GM08714 (cell line): ENCODE results near the gene LARGE1.

Experiments
- H3K4me3 ChIP-seq: fragments of 200-500 bp; sonication (Bioruptor generic); 2 replicates; pipeline ENCODE4 v1.5.1; 2014; ENCODE audit warnings: mild to moderate bottlenecking, low read length, inconsistent platforms
- ZNF274 ChIP-seq: IDR thresholded peaks from 2 replicates; pipeline ENCODE4 v1.6.1; 2012; ENCODE audit warnings: mild to moderate bottlenecking, low read depth, low read length

LARGE1 gene

GRCh38 chr22:33539902-33540751 is 380.1 kb downstream of the LARGE1 start:
- no peak overlapping the region for H3K4me3 ChIP-seq
- no peak for TF ChIP-seq ZNF274

GRCh38 chr22:33539202-33539901 is 380.9 kb downstream of the LARGE1 start:
- H3K4me3 ChIP-seq: no peak overlapping the region
- no peak for TF ChIP-seq ZNF274

GRCh38 chr22:33538277-33538885 is 381.9 kb downstream of the LARGE1 start:
- H3K4me3 ChIP-seq: no peak overlapping the region
- no peak for TF ChIP-seq ZNF274

GRCh38 chr22:33537059-33537458 is 383.2 kb downstream of the LARGE1 start:
- no peak for TF ChIP-seq ZNF274
- no peak overlapping the region for H3K4me3 ChIP-seq

- H3K4me3 ChIP-seq: no peak overlapping the region
- TF ChIP-seq ZNF274: no peak
These were observed 384.1 kb downstream of the LARGE1 start for GRCh38 chr22:33535937-33536875.

GRCh38 chr22:33529424-33530113 is 390.7 kb downstream of the LARGE1 start:
- H3K4me3 ChIP-seq: no peak overlapping the region
- TF ChIP-seq ZNF274: no peak

GRCh38 chr22:33528183-33528582 is 392.1 kb downstream of the LARGE1 start:
- H3K4me3 ChIP-seq: no peak overlapping the region
- no peak for TF ChIP-seq ZNF274

- TF ChIP-seq ZNF274: no peak
- H3K4me3 ChIP-seq: no peak overlapping the region
These were observed 393.7 kb downstream of the LARGE1 start for GRCh38 chr22:33526434-33527107.

GRCh38 chr22:33524511-33525260 is 395.6 kb downstream of the LARGE1 start:
- TF ChIP-seq ZNF274: no peak
- H3K4me3 ChIP-seq: no peak overlapping the region

- H3K4me3 ChIP-seq: no peak overlapping the region
- TF ChIP-seq ZNF274: no peak
These were observed 398.2 kb downstream of the LARGE1 start for GRCh38 chr22:33521879-33522665.
